Erythroblast (primary cell): Measurements from ENCODE around the gene BASP1.

Experiments
- GATA1 ChIP-seq: IDR thresholded peaks from 2 replicates; pipeline ENCODE4 v1.6.1; 2011; ENCODE audit warnings: low read depth, mild to moderate bottlenecking, control low read depth, low read length, moderate library complexity
- POLR2A ChIP-seq: IDR thresholded peaks from 2 replicates; pipeline ENCODE4 v1.6.1; 2011; ENCODE audit warnings: mild to moderate bottlenecking, low read length

- TF ChIP-seq POLR2A (no peak), GATA1 (no peak)
Measured at GRCh38 chr5:17314907-17315471, 97.6 kb downstream of the BASP1 start.
